ENCODE data around the gene ENAH.

ENAH gene

GRCh38 chr1:225601902-225602589 is 50.9 kb downstream of the ENAH start:
- no peak for DNase-seq

DNA sequence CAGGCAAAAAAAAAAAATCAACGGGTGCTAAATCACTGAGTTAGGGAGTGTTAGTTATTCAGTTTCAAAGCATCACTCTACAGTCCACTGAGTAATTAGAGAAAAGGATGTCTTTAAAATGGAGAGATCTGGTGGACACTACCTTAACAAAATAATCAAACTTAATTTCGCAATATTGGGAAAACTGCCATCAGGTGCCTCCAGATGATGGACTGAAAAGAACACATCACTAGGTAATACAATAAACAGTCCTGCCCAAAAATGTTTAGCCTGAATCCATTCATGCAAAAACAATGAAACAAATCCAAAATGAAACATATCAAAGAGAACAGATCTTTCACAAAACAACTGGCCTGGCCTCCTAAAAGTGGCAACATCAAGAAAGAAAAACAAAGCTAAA is 54.1 kb downstream of the ENAH start:
- no peak for DNase-seq

DNA sequence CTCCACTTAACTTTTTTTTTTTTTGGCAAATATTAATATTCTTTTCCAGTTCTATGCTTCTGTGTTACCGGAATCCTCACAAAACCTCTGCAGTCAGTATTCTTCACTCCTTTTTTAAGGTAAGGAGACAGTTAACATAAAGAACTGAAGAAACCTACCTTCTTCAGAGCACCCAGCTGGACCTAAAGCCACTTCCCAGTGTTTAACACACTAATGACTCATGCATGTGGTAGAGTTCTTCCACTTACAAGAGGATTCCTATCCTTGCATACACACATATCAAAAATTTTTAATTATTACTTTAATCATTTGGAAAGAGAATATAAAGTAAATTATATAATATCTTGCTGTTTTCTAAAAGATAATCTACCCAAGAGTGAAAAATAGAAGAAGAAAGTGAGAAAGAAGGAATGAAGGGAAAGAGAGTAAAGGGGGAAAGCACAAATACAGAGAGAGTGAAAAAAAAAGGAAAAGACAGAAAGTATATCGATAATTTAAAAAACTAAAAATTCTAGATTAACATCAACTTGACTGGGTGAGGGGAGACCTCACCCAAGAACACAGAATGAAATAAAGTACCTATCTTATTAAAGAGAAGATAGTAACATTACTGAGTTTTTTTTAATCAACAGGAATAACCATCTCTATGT is 54.9 kb downstream of the ENAH start:
- DNase-seq = no peak

DNA sequence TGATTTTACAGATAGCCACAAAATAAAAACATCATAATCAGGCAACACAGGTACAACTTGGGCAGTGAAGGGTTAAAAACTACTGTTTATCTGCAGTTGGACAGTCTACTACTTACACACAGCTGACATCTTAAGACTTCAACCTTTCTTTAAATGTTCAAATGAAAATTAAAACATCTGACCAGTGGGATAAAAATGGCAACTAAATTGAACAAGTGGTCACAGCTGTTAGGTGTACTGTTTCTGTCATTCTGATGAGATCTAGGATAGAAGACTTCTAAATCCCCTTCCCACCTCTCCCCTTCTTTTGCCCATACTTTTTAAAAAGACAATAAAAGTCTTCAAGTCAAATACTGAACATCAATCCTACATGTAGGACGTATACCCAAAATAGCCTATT is 56.2 kb downstream of the ENAH start:
- DNase-seq = no peak

GRCh38 chr1:225595974-225596551 is 56.9 kb downstream of the ENAH start:
- no peak for DNase-seq

- no peak for DNase-seq
Measured at GRCh38 chr1:225595452-225595851, 57.5 kb downstream of the ENAH start.

DNA sequence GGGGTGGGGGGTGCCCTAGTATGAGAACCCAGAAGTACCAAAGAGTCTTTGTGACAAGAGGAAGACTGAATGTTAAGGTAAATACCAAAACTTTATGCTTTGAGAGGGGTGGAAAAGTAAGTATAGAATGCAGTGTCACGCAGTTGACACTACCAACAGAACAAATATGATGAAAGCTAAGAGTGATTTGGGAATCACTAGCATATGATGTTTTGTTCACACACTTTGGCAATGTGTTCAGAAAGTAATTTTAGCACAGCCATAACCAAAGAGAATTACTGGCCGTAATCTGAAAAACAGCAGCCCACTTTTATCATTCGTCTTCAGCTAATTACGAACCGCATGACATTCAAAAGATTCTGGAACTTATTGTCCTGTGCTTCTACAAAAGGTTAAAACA is 59.5 kb downstream of the ENAH start:
- DNase-seq = no peak

DNA sequence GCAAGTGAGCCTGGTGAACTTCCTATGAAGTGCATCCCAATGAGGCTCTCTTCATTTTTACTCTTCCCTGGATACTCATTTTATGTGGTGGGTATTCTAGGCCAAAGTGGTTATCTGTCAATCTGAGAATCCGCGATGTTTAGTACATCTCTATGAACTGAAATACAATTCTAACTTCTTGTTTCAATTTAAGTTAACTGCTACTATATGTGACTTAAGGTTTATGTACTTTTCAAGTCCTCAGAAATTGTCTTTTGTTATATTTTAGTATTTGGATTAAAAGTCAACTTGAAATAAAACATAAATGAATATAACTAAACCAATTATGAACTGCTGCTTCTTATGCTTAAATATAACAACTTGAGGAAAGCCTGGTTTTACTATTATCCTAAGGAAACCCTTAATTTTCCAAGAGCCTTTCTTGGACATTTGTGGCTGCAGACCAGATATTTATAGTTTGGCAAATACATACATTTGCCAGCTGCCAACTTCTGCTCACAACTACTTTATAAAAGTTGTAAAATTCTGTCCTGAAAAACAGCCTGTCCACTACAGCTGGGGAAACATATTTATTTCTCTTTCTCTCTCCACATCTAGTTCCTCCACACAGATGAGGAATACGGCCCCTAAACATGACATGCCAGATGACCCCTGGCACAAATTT is 60.4 kb downstream of the ENAH start:
- DNase-seq = no peak

GRCh38 chr1:225587310-225587709 is 65.6 kb downstream of the ENAH start:
- DNase-seq = no peak

DNA sequence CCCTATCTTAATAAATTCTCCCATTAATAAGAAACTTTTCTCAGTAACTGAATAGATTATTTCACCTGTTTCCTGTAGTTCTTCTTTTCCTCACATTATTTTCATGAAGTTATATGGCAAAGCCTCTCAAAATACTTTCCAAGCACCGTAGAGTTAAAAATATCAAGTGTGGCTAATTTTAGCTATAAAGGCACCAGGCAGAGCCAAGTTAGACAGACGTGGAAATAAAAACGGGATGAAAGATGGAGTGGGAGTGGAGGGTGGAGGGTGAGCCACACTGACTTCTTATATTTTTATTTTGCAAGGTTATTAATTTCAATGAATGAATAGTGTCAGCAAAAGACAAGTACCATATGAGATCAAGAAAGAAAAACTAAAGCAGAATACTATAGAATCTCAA is 71.7 kb downstream of the ENAH start:
- DNase-seq = no peak

GRCh38 chr1:225580238-225581099 is 72.5 kb downstream of the ENAH start:
- DNase-seq = no peak

DNA sequence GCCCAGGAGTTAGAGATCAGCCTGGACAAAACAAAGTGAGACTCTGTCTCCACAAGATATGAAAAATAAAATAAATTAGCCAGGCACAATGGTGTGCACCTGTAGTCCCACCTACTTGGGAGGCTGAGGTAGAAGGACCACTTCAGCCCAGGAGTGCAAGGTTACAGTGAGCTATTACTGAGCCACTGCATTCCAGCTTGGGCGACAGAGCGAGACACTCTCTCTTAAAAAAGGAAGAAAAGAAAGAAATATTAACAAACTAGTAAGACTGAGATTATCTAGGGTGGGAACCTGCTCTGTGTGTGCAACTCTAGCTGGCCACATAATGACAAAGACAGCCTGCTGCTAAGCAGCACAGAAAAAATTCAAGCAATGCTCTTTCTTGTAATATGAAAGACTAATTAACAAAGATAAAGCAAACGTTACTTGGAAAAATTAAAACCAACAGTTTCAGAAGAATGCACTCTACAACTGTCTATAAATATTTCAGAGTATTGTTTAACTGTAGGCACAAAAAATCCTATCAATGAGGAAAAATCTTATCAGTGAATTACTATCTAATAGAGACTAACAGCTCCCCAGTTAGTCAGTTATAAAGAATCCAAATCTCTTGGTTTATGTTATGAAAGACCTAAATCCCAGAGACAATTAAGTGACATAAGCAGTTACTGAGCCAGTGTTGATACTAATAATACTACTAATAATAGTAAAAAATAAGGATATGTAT is 74.5 kb downstream of the ENAH start:
- no peak for DNase-seq

DNA sequence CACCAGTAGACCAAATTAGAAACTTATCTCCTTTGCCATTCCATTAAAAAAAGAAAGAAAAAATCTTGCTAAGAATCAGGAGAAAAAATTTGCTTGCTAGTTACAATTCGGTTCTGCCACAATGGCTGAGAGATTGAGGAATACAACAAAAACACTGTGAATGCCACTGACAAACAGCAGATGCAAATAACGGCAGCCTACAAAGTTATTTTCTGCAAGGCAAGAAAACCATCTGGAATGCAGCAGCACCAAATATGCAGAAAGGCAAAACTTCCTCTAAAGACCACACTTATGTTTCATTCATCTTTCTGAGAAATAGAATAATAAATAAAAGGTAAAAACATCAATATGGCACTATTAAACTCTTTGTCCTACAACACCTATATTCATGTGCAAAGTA is 75.7 kb downstream of the ENAH start:
- DNase-seq = no peak

- DNase-seq = no peak
Measured at GRCh38 chr1:225573216-225573615, 79.7 kb downstream of the ENAH start.

DNA sequence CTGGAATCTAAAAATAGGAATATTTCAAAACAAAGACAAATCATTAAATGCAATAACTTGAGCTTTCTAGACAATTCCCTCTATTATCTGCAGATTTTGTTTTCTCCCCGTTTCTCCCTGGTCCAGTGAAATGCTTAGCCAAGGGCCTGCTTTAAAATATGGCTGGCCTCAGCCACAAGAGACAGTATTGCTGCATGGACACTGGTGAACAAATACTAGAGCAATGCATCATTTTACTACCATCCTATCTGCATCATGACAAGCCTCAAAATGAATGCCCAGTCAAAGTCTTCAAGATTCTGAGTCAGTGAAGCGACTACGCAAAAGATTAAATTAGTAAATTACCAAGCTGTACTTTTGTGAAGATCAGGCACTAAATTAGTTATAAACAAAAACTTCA is 80.5 kb downstream of the ENAH start:
- no peak for DNase-seq

- DNase-seq = no peak
Measured at GRCh38 chr1:225567789-225568188, 85.1 kb downstream of the ENAH start.

GRCh38 chr1:225565847-225566246 is 87.1 kb downstream of the ENAH start:
- DNase-seq = no peak

GRCh38 chr1:225561675-225562074 is 91.2 kb downstream of the ENAH start:
- DNase-seq = no peak

- DNase-seq = no peak
Measured at GRCh38 chr1:225559902-225560301, 93.0 kb downstream of the ENAH start.

DNA sequence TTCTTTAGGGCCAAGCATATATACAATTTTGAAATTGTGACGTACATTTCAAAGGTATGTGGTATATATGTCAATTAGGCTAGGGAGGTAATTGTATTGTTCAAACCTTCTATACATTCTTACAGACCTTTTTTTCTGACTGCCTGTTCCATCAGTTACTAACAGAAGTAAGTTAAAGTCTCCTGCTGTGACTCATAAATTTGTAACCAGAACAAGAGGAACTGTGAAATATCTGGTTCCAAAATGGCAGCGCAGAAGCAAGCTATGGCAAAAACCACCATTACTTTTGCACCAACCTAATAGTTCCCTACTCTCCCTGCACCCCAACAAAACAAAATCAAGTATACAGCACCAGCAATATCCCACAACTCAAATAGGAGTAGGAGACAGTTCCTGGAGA is 93.6 kb downstream of the ENAH start:
- no peak for DNase-seq

DNA sequence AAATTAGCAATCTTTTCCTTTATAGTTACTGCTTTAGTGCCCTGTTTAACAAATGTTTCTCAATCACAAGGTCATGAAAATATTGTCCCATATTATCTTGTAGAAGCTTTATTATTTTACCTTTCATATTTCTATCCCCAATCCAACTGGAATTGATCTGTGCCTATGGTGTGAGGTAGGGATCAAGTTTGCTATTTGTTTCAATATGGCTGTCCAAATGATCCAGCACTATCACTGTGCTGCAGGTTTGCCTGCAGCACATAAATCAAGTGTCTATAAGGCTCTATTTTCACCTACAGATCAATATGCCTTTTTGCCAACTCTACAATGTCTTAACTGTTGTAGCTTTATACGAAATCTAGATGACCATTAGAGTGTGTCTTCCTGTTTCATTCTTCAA is 96.2 kb downstream of the ENAH start:
- no peak for DNase-seq

DNA sequence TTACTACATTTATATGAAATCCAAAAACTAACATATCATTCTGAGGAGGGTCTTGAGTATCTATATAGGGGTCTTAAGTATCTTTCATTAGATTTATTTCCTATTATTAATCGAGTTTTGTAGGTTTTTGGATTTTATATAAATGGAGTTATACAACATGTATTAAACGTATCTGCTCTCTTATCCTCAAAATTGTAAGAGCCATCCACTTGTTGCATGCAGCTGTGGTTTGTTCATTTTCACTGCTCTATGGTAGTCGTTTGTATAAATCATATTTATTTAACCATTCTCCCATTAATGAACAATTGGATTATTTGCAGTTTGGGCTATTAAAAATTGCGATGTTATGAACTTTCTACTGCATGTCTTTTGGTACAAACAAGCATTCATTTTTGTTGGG is 97.1 kb downstream of the ENAH start:
- DNase-seq = no peak

All from NCI-H526 treated with DMSO at 0.1 percent for 48 hours (cell line).